ENCODE results near the gene PDZD7.

PDZD7 gene

DNA sequence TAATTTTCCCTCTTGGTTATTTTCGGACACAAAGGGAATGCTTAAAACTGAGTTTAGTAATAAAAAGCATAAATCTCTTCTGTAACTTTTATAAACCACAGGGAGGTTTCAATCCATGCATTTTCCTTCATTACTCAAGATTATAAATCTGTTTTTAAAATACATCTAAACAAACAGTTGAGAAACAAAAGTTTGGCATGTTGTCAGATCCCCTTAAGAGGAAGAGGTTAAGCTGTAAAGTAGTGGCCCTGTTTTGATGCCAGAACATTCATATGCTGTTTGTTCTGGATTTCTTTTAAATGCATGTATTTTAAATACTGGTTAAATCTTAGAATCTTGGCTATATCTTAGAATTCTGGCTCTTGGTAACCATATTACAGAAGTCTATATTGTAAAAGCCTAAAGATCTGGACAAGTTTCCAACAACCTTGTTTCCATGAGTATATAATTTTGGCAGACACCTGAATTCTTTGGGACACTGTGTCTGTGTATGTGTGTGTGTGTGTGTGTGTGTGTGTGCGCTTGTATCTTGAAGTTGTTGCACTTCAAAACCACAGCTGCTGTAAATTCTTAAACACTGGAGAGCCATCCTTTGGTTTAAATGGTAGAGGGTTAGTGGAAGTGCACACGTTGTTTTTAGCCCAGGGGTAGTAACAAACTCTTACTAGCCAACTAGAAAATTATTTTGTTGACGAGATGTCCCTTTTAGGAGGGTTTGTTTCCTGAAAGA, 68.4 kb downstream of the PDZD7 start:
- ChIA-PET POLR2A (no interaction called here), CTCF (interaction anchor here (1.6 kb wide), 1 partner anchor 52 kb away, joined by 4 read pairs; no protein-coding TSS in a partner anchor)
- TF ChIP-seq, protein P1, sequence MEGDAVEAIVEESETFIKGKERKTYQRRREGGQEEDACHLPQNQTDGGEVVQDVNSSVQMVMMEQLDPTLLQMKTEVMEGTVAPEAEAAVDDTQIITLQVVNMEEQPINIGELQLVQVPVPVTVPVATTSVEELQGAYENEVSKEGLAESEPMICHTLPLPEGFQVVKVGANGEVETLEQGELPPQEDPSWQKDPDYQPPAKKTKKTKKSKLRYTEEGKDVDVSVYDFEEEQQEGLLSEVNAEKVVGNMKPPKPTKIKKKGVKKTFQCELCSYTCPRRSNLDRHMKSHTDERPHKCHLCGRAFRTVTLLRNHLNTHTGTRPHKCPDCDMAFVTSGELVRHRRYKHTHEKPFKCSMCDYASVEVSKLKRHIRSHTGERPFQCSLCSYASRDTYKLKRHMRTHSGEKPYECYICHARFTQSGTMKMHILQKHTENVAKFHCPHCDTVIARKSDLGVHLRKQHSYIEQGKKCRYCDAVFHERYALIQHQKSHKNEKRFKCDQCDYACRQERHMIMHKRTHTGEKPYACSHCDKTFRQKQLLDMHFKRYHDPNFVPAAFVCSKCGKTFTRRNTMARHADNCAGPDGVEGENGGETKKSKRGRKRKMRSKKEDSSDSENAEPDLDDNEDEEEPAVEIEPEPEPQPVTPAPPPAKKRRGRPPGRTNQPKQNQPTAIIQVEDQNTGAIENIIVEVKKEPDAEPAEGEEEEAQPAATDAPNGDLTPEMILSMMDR (IDR thresholded peaks at IDR 0.05; ENCODE audit: control extremely low read depth, extremely low read depth, low read depth, missing control alignments) = no peak
- no peak for DNase-seq (ENCODE audit: extremely low spot score)

DNA sequence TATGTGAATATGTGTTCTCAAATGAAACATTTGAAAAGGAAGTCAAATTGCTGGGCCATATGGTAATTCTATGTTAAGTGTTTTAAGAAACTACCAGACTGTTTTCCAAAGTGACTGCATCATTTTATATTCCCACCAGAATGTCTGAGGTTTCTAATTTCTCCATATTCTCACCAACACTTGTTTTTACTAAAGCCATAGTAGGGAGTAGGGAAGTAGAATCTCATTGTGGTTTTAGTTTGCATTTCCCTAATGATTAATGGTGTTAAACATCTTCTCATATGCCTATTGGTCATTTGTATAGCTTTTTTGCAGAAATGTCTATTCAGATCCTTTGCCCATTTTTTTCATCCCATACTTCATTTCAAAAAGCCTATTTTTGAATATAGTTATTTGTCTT, 70.7 kb downstream of the PDZD7 start:
- ChIA-PET CTCF (no interaction called here), POLR2A (no interaction called here)
- TF ChIP-seq, protein P1 (IDR thresholded peaks at IDR 0.05; ENCODE audit: control extremely low read depth, extremely low read depth, low read depth, missing control alignments) = no peak
- no peak for DNase-seq (ENCODE audit: extremely low spot score)

Measured in GM10248 (cell line).